ENCODE data around the gene ZC3H12A. TPM values are rescaled to one million over a fixed set of nuclear protein-coding genes. Genes with fewer than 3 reads are reported as not detected.

The ZC3H12A gene
- total RNA-seq, 6 experiments from 2014 or later = 5.6 to 7.0 (median 6.3) TPM

- Mint-ChIP-seq H3K27me3 (ENCODE audit: insufficient read depth) (peaks cover 31% of the 10 kb centered on the region), H3K4me3 (no peak overlapping the region), H3K27ac (no peak overlapping the region), H3K36me3 (ENCODE audit: low read depth) (no peaks in the 10 kb centered on the region), H3K9me3 (no peaks in the 10 kb centered on the region), H3K4me1 (ENCODE audit: low read depth) (no peaks in the 10 kb centered on the region)
- TF ChIP-seq, protein P1, sequence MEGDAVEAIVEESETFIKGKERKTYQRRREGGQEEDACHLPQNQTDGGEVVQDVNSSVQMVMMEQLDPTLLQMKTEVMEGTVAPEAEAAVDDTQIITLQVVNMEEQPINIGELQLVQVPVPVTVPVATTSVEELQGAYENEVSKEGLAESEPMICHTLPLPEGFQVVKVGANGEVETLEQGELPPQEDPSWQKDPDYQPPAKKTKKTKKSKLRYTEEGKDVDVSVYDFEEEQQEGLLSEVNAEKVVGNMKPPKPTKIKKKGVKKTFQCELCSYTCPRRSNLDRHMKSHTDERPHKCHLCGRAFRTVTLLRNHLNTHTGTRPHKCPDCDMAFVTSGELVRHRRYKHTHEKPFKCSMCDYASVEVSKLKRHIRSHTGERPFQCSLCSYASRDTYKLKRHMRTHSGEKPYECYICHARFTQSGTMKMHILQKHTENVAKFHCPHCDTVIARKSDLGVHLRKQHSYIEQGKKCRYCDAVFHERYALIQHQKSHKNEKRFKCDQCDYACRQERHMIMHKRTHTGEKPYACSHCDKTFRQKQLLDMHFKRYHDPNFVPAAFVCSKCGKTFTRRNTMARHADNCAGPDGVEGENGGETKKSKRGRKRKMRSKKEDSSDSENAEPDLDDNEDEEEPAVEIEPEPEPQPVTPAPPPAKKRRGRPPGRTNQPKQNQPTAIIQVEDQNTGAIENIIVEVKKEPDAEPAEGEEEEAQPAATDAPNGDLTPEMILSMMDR (IDR thresholded peaks at IDR 0.05) = no peak
- DNase-seq = no peak
Observed at GRCh38 chr1:37433171-37433570, 41.2 kb upstream of the ZC3H12A start.

DNA sequence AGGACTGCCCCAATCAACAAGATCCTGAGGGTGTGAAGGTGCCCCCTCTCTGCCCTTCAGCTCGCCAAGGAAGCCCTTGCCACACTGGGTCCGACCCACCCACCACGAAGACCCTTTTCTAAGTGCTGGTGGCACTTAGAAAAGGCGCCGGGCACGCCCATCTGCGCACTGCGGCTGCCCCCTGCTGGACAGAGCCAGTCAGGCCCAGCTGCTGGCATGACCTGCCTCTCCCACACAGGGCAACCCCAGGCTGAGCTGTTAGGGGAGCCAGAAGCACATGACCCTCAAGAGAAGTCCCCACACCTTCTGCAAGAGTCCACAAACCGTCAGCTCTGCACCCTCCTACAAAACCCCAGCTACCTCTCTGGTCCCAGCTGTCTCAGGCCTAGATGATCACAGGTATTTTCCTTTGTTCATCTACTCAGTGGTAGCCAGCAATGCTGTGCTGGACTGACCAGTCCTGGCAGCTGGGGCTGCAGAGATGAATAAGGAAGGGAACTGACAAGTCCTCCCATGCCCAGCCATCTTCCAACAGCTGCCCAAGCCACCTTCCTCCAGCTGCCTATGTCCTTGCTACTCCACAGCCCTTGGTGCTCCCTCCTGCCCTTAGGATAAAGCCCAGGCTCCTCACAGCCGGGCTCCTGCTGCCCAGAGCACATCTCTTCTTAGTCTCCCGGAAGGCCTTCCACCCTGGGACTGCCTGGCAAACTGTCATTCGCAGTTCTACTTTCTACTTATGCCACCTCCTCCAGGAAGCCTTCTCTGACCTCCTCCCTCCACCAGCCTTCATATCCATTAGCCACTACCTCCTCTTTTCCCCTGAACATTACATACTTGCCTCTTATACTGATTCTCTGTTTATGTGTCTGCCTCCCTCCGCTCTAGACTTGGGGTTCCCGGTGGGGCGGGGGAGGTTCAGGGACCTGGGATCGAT is 39.8 kb upstream of the ZC3H12A start:
- DNase-seq = peak; percentile 32
- no peak overlapping the region for H3K27ac Mint-ChIP-seq
- H3K36me3 Mint-ChIP-seq (ENCODE audit: low read depth) = no peaks in the 10 kb centered on the region
- H3K4me3 Mint-ChIP-seq = no peak overlapping the region
- H3K27me3 Mint-ChIP-seq (ENCODE audit: insufficient read depth) = peaks cover 36% of the 10 kb centered on the region
- H3K9me3 Mint-ChIP-seq = no peaks in the 10 kb centered on the region
- H3K4me1 Mint-ChIP-seq (ENCODE audit: low read depth) = no peaks in the 10 kb centered on the region
- TF ChIP-seq, protein P1 (IDR thresholded peaks at IDR 0.05) = peak; percentile 96

DNA sequence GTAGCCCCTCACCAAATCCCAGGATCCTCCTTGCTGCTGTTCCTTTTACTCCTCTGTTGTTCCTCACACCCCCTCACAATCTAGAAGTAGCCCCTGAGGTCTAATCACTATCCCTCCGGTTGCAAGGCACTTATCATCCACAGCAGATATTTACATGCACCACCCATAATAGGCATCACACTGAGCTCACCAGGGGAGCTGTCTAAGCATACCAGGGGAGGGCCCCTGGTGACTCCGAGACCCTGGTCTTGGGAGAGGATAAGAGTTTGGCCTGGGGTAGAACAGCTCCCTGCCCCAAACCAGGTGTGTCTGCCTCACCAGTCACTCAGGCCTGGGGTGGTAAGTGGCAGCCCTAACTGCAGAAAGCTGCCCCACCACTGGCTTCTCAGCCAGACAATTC is 37.3 kb upstream of the ZC3H12A start:
- Mint-ChIP-seq H3K4me1 (ENCODE audit: low read depth) (no peaks in the 10 kb centered on the region), H3K9me3 (no peaks in the 10 kb centered on the region), H3K4me3 (no peak overlapping the region), H3K27ac (no peak overlapping the region), H3K27me3 (ENCODE audit: insufficient read depth) (peaks cover 38% of the 10 kb centered on the region), H3K36me3 (ENCODE audit: low read depth) (no peaks in the 10 kb centered on the region)
- TF ChIP-seq, protein P1 (IDR thresholded peaks at IDR 0.05) = no peak
- no peak for DNase-seq

GRCh38 chr1:37438037-37438868 is 36.1 kb upstream of the ZC3H12A start:
- Mint-ChIP-seq H3K27ac (no peak overlapping the region), H3K4me3 (no peak overlapping the region), H3K9me3 (no peaks in the 10 kb centered on the region), H3K27me3 (ENCODE audit: insufficient read depth) (peaks cover 49% of the 10 kb centered on the region), H3K4me1 (ENCODE audit: low read depth) (no peaks in the 10 kb centered on the region), H3K36me3 (ENCODE audit: low read depth) (no peaks in the 10 kb centered on the region)
- no peak for DNase-seq
- TF ChIP-seq, protein P1 (IDR thresholded peaks at IDR 0.05) = no peak

GRCh38 chr1:37438869-37439343 is 35.5 kb upstream of the ZC3H12A start:
- no peak overlapping the region for H3K4me3 Mint-ChIP-seq
- no peak overlapping the region for H3K27ac Mint-ChIP-seq
- no peaks in the 10 kb centered on the region for H3K4me1 Mint-ChIP-seq (ENCODE audit: low read depth)
- TF ChIP-seq, protein P1 (IDR thresholded peaks at IDR 0.05) = no peak
- H3K36me3 Mint-ChIP-seq (ENCODE audit: low read depth) = no peaks in the 10 kb centered on the region
- DNase-seq = no peak
- no peaks in the 10 kb centered on the region for H3K9me3 Mint-ChIP-seq
- peaks cover 52% of the 10 kb centered on the region for H3K27me3 Mint-ChIP-seq (ENCODE audit: insufficient read depth)

Data from HFFc6 (cell line).